HepG2 (cell line): ENCODE measurements around the gene NDUFB10. TPM values are rescaled to one million over a fixed set of nuclear protein-coding genes. Genes with fewer than 3 reads are reported as not detected.
A peak's percentile ranks its signal among the peaks of the same experiment; 100 is the strongest.

Source experiments
- ARNT2 ChIP-seq: sonication (generic); formaldehyde crosslinking; IDR thresholded peaks from 2 replicates; pipeline ENCODE4 v1.8.0; 2022; ENCODE audit warnings: mild to moderate bottlenecking, low read depth, missing genetic modification reagents, moderate library complexity
- CEBPG ChIP-seq: IDR thresholded peaks from 2 replicates; pipeline ENCODE4 v1.6.1; 2016
- GTF3A ChIP-seq: sonication (generic); formaldehyde crosslinking; conservative IDR thresholded peaks from 2 replicates; pipeline ENCODE4 v1.4.0; 2020; ENCODE audit warnings: mild to moderate bottlenecking, missing genetic modification reagents
- KAT7 ChIP-seq: IDR thresholded peaks from 2 replicates; pipeline ENCODE4 v1.6.1; 2018; ENCODE audit warnings: borderline replicate concordance, missing compliant biosample characterization
- KMT2A ChIP-seq: sonication (generic); formaldehyde crosslinking; IDR thresholded peaks from 2 replicates; pipeline ENCODE4 v1.4.0; 2020; ENCODE audit warnings: missing genetic modification reagents
- LCORL ChIP-seq, 2 experiments: fragments of 450-650 bp in 1 of 2; sonication (generic) in 1 of 2; formaldehyde crosslinking in 1 of 2; IDR thresholded peaks; 2 replicates each; pipeline versions ENCODE4 v1.5.0 to v1.6.1; 2017 to 2020; ENCODE audit warnings: antibody characterized with exemption in 1 of 2, missing genetic modification reagents in 1 of 2
- MEIS2 ChIP-seq: sonication (generic); formaldehyde crosslinking; IDR thresholded peaks from 2 replicates; pipeline ENCODE4 v1.9.0; 2021; ENCODE audit warnings: mild to moderate bottlenecking, missing genetic modification reagents
- MXD1 ChIP-seq: sonication (generic); formaldehyde crosslinking; IDR thresholded peaks from 2 replicates; pipeline ENCODE4 v1.4.0; 2020; ENCODE audit warnings: mild to moderate bottlenecking, missing genetic modification reagents
- NFYB ChIP-seq: sonication (generic); formaldehyde crosslinking; IDR thresholded peaks from 2 replicates; pipeline ENCODE4 v1.4.0; 2020; ENCODE audit warnings: missing genetic modification reagents
- RAD51 ChIP-seq: fragments of 450-650 bp; IDR thresholded peaks from 2 replicates; pipeline ENCODE4 v1.6.1; 2016; ENCODE audit warnings: borderline replicate concordance
- REPIN1 ChIP-seq: sonication (generic); formaldehyde crosslinking; IDR thresholded peaks from 2 replicates; pipeline ENCODE4 v1.8.0; 2022; ENCODE audit warnings: missing genetic modification reagents, low read depth, mild to moderate bottlenecking, borderline replicate concordance
- SP4 ChIP-seq: sonication (generic); formaldehyde crosslinking; IDR thresholded peaks from 2 replicates; pipeline ENCODE4 v1.8.1; 2023; ENCODE audit warnings: mild to moderate bottlenecking, missing genetic modification reagents
- ZBTB46 ChIP-seq: sonication (generic); formaldehyde crosslinking; IDR thresholded peaks from 2 replicates; pipeline ENCODE4 v1.4.0; 2020; ENCODE audit warnings: mild to moderate bottlenecking, missing genetic modification reagents, borderline replicate concordance
- ZFP82 ChIP-seq: sonication (generic); formaldehyde crosslinking; IDR thresholded peaks from 2 replicates; pipeline ENCODE4 v1.5.1; 2020; ENCODE audit warnings: mild to moderate bottlenecking, missing genetic modification reagents, borderline replicate concordance
- ZNF276 ChIP-seq: sonication (generic); formaldehyde crosslinking; IDR thresholded peaks from 2 replicates; pipeline ENCODE4 v1.4.0; 2020; ENCODE audit warnings: mild to moderate bottlenecking, low read depth, missing genetic modification reagents
- ZNF282 ChIP-seq: fragments of 450-650 bp; IDR thresholded peaks from 2 replicates; pipeline ENCODE4 v1.6.1; 2018; ENCODE audit not compliant: partially characterized antibody
- ZNF354B ChIP-seq: sonication (generic); formaldehyde crosslinking; IDR thresholded peaks from 2 replicates; pipeline ENCODE4 v1.8.0; 2022; ENCODE audit warnings: mild to moderate bottlenecking, missing genetic modification reagents
- ZNF547 ChIP-seq: sonication (generic); formaldehyde crosslinking; IDR thresholded peaks from 2 replicates; pipeline ENCODE4 v1.5.1; 2020; ENCODE audit warnings: mild to moderate bottlenecking, missing genetic modification reagents
- ZNF879 ChIP-seq: sonication (generic); formaldehyde crosslinking; IDR thresholded peaks from 2 replicates; pipeline ENCODE4 v1.8.1; 2023; ENCODE audit warnings: missing genetic modification reagents
- polyA plus RNA-seq, 8 experiments: library from polyadenylated mRNA; depleted of rRNA in 3 of 8; stranded (reverse) in 7 of 8; unstranded in 1 of 8; fragments of >200 nt; fragmentation: Illumina TruSeq in 4 of 8; extraction: Trizol in 4 of 8; gene quantifications; 2 replicates each; pipeline versions ENCODE4 v1.2.1 to v1.2.3, GENCODE V29; 2011 to 2016; ENCODE audit warnings: low read depth in 4 of 8, missing spikeins in 1 of 8, mixed read lengths in 1 of 8; ENCODE audit not compliant: insufficient read depth in 1 of 8
- total RNA-seq, 5 experiments: library from RNA; depleted of rRNA; stranded (reverse); fragments of >200 nt; fragmentation: Illumina TruSeq; extraction: Trizol; gene quantifications; 2 replicates each; pipeline ENCODE4 v1.2.3, GENCODE V29; 2016; ENCODE audit warnings: low read depth in 1 of 5
- TF ChIP-seq, protein P1 (sequence below): IDR thresholded peaks from 2 replicates; pipeline ENCODE4 v1.6.1; 2016; ENCODE audit warnings: control low read depth
- TF ChIP-seq, protein P2 (sequence below): sonication (generic); formaldehyde crosslinking; IDR thresholded peaks from 2 replicates; pipeline ENCODE4 v1.5.0; 2020; ENCODE audit warnings: mild to moderate bottlenecking, missing genetic modification reagents, borderline replicate concordance

Gene NDUFB10
- total and polyA plus RNA-seq, 2 of the 13 experiments (the other 11 are each of a cell fraction or from before 2014, with no cell fraction given): 68.6 to 157 TPM

GRCh38 chr16:2009164-2009711 lies 49.9 kb downstream of the NDUFB10 start (continued):
- TF ChIP-seq ARNT2 (CRISPR knock-in tag) (0 out of 2 replicates have a peak, but pooled peaks have one; percentile 14), SP4 (CRISPR knock-in tag) (0 out of 2 replicates have a peak, but pooled peaks have one; percentile 4), RAD51 (no peak), ZNF547 (peak; percentile 15; the same call in 1 of the 2 replicates), ZNF354B (CRISPR knock-in tag) (no peak), ZNF282 (no peak), NFYB (no peak), REPIN1 (CRISPR knock-in tag) (no peak), LCORL (IDR thresholded peaks at IDR 0.05) (no peak), LCORL (CRISPR knock-in tag; IDR thresholded peaks at IDR 0.05) (0 out of 2 replicates have a peak, but pooled peaks have one; percentile 9), ZFP82 (CRISPR knock-in tag) (no peak), GTF3A (CRISPR knock-in tag) (no peak), MEIS2 (CRISPR knock-in tag) (0 out of 2 replicates have a peak, but pooled peaks have one; percentile 33), KMT2A (CRISPR knock-in tag) (peak; percentile 9; the same call in 1 of the 2 replicates), ZNF276 (CRISPR knock-in tag) (no peak), KAT7 (CRISPR knock-in tag) (no peak; the same call in 1 of the 2 replicates), MXD1 (CRISPR knock-in tag) (no peak), ZNF879 (CRISPR knock-in tag) (no peak), ZBTB46 (no peak), CEBPG (CRISPR knock-in tag) (no peak)
- TF ChIP-seq, protein P1, sequence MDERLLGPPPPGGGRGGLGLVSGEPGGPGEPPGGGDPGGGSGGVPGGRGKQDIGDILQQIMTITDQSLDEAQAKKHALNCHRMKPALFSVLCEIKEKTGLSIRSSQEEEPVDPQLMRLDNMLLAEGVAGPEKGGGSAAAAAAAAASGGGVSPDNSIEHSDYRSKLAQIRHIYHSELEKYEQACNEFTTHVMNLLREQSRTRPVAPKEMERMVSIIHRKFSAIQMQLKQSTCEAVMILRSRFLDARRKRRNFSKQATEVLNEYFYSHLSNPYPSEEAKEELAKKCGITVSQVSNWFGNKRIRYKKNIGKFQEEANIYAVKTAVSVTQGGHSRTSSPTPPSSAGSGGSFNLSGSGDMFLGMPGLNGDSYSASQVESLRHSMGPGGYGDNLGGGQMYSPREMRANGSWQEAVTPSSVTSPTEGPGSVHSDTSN: no peak
- TF ChIP-seq, protein P2, sequence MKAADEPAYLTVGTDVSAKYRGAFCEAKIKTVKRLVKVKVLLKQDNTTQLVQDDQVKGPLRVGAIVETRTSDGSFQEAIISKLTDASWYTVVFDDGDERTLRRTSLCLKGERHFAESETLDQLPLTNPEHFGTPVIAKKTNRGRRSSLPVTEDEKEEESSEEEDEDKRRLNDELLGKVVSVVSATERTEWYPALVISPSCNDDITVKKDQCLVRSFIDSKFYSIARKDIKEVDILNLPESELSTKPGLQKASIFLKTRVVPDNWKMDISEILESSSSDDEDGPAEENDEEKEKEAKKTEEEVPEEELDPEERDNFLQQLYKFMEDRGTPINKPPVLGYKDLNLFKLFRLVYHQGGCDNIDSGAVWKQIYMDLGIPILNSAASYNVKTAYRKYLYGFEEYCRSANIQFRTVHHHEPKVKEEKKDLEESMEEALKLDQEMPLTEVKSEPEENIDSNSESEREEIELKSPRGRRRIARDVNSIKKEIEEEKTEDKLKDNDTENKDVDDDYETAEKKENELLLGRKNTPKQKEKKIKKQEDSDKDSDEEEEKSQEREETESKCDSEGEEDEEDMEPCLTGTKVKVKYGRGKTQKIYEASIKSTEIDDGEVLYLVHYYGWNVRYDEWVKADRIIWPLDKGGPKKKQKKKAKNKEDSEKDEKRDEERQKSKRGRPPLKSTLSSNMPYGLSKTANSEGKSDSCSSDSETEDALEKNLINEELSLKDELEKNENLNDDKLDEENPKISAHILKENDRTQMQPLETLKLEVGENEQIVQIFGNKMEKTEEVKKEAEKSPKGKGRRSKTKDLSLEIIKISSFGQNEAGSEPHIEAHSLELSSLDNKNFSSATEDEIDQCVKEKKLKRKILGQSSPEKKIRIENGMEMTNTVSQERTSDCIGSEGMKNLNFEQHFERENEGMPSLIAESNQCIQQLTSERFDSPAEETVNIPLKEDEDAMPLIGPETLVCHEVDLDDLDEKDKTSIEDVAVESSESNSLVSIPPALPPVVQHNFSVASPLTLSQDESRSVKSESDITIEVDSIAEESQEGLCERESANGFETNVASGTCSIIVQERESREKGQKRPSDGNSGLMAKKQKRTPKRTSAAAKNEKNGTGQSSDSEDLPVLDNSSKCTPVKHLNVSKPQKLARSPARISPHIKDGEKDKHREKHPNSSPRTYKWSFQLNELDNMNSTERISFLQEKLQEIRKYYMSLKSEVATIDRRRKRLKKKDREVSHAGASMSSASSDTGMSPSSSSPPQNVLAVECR (CRISPR knock-in tag): peak; percentile 16
